NCI-H510A treated with DMSO at 0.1 percent for 48 hours (cell line): ENCODE measurements around the gene KNDC1.
"Not testable (repeated sequence)": the region's sequence is repeated elsewhere in the genome, so short reads cannot be mapped to it uniquely, and the experiment has no call there.

Experiments used
- DNase-seq: peaks from one replicate; lab custom pipeline; 2025; lab: John Stamatoyannopoulos, UW

KNDC1 gene

DNA sequence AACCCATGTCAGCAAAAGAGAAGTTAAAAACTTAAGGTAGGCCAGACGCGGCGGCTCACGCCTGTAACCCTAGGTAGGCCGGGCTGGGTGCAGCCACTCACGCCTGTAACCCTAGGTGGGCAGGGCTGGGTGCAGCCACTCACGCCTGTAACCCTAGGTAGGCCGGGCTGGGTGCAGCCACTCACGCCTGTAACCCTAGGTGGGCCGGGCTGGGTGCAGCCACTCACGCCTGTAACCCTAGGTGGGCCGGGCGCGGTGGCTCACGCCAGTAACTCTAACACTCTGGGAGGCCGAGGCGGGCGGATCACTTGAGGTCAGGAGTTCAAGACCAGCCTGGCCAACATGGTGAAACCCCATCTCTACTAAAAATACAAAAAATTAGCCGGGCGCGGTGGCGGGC is 61.7 kb downstream of the KNDC1 start:
- DNase-seq = not testable (repeated sequence)

- DNase-seq = no peak
Observed at GRCh38 chr10:133224076-133224475, 64.1 kb downstream of the KNDC1 start.

- DNase-seq = no peak
Observed at GRCh38 chr10:133224756-133225372, 64.8 kb downstream of the KNDC1 start.

DNA sequence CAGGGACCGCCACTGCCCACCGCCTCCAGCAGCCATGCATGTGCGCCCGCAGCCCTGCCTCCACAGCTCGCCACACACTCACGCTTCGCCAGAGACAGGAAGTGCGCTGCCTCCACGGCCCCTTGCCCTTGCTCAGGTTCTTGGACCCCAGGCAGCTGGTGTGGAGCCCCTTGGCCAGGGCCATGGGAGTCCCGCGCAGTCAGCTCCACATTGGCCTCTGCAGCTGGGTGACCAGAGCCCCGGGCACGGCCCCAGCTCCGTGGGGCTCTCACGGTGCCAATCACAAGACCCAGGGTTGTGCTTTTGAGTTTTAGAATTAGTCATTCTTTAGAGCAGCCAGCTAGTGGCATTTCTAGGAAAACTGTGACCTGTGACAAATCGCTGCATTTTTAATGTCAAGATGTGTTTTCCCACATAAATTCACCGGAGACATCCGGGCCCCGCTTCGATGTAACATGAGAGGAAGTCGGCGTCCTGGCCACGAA is 65.7 kb downstream of the KNDC1 start:
- DNase-seq = no peak

- DNase-seq = no peak
Observed at GRCh38 chr10:133226251-133226808, 66.3 kb downstream of the KNDC1 start.

GRCh38 chr10:133227256-133227655 is 67.2 kb downstream of the KNDC1 start:
- no peak for DNase-seq

- DNase-seq = no peak
Observed at GRCh38 chr10:133229265-133230043, 69.4 kb downstream of the KNDC1 start.

GRCh38 chr10:133230044-133230361 is 70.0 kb downstream of the KNDC1 start, which contains the start of gene UTF1:
UTF1 (plus strand) TSS chr10:133230217; CDS start chr10:133230289, 72 bp downstream.
- DNase-seq = no peak

DNA sequence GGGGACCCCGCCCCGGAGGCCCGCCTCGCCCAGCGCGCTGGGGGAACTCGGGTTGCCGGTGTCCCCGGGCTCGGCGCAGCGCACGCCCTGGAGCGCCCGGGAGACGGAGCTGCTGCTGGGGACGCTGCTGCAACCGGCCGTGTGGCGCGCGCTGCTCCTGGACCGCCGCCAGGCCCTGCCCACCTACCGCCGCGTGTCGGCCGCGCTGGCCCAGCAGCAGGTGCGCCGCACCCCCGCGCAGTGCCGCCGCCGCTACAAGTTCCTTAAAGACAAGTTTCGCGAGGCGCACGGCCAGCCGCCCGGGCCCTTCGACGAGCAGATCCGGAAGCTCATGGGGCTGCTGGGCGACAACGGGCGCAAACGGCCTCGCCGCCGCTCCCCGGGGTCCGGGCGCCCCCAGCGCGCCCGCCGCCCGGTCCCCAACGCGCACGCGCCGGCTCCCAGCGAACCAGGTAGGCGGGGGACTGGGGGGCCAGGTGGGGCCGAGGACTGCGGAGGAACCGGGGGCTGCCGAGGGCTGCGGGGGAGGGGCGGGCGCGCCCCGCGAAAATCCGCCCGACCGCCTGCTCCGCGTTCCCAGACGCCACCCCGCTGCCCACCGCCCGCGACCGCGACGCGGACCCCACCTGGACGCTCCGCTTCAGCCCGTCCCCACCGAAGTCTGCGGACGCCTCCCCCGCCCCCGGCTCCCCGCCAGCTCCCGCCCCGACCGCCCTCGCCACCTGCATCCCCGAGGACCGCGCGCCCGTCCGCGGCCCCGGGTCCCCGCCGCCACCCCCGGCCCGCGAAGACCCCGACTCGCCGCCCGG is 70.6 kb downstream of the KNDC1 start:
- no peak for DNase-seq

- no peak for DNase-seq
Observed at GRCh38 chr10:133231244-133231945, 71.4 kb downstream of the KNDC1 start.

- no peak for DNase-seq
Observed at GRCh38 chr10:133231946-133232574, 72.0 kb downstream of the KNDC1 start.

DNA sequence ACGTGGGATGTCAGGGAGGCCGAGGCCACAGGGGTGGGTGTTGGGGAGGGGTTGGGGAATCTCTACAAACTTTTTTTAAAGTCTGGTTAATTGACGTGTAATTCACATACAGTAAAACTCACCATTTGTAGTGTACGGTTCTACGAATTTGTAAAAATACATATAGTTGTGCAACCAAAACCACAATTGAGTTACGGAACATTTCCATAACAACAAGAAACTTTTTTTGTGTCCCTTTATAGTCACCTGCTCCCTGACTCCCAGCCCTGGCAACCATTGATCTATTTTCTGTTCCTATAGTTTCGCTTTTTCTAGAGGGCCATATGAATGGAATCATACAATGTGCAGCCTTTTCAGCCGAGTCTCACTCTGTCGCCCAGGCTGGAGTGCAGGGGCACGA is 74.8 kb downstream of the KNDC1 start:
- not testable (repeated sequence) for DNase-seq

DNA sequence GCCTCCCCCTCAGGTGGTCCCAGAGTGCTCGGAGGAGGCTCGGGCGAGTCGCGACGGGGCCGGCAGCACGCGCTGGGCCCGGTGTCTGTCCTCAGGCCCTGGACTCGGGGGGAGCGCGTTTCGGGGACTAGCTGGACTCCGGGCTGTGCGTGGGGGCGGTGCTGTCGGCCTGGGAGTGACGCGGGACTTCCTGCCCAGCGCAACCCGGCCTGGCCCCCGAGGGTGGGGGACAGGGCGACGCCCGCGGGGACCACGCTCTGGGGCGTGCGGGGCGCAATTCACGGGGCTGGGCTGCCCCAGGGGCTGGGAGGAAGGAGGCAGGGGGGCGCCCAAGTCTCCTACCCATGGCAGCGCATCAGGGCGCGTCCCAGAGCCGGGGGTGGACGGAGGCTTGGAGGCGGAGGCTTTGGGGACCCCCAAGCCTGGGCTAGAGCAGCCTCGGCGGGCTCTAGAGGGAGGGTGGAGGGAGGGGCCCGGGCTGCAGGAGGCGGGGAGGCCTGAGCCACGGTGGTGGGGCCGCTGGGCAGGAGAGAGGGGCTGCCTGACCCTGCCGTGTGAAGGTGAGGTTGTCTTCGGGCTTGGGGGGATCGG is 75.3 kb downstream of the KNDC1 start:
- no peak for DNase-seq

DNA sequence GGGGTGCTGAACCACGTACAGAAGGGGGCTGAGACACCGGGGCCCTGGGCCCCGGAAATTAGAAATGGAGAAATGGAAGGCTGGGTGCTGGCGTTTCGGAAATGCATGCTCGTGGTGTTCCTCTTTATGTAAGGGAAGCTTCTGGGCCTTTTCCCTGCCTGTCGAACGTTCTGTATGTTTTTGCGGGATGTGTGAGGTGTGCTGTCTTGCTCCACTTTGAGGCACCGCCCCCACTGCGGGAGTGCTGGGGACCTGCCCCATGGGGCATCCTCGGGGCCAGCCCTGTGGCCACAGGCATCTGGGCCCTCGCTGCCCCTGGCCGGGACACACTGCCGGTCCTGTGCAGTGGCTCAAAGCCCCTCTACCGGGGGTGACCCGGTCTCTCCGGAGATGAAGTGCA is 75.9 kb downstream of the KNDC1 start:
- no peak for DNase-seq

DNA sequence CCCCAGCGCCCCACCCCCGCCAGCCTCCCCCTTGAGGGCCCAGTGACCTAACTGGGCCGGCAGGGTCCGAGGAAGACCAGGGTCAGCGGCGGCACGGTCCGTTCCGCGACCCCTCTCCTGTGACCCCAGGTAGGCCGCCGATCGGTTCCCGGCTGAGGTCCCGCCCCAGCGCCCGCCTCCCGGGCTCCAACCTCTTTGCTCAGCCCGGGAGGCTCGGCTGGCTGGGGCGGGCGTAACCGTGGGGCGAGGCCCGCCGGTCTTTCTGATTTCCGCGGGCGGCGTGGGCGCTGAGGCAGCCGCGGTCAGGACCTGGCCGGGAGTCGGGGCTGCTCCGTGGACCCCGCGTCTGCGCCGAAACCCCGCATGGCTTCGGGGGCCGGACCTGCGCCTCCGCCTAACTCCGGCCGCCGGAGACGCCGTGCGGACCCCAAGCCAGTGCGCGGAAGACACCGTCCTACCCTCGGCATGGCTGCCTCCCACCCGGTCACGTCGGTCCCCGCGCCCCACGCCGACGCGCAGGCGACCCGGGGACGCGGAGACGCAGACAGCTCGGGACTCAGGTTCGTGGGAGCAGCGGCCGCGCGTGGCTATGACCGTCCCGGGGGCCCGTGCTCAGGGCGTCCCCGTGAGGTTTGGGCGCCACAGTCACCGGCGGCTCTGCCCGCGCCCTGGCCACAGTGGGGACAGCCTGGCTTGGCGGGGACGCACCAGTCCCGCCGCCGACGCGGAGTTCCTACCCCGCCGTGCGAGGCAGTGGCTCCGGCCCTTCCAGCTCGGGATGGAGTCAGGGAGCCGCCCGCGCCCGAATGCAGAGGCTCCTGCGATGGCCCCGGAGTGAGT is 76.6 kb downstream of the KNDC1 start:
- no peak for DNase-seq

- no peak for DNase-seq
Observed at GRCh38 chr10:133237241-133237587, 77.2 kb downstream of the KNDC1 start.

DNA sequence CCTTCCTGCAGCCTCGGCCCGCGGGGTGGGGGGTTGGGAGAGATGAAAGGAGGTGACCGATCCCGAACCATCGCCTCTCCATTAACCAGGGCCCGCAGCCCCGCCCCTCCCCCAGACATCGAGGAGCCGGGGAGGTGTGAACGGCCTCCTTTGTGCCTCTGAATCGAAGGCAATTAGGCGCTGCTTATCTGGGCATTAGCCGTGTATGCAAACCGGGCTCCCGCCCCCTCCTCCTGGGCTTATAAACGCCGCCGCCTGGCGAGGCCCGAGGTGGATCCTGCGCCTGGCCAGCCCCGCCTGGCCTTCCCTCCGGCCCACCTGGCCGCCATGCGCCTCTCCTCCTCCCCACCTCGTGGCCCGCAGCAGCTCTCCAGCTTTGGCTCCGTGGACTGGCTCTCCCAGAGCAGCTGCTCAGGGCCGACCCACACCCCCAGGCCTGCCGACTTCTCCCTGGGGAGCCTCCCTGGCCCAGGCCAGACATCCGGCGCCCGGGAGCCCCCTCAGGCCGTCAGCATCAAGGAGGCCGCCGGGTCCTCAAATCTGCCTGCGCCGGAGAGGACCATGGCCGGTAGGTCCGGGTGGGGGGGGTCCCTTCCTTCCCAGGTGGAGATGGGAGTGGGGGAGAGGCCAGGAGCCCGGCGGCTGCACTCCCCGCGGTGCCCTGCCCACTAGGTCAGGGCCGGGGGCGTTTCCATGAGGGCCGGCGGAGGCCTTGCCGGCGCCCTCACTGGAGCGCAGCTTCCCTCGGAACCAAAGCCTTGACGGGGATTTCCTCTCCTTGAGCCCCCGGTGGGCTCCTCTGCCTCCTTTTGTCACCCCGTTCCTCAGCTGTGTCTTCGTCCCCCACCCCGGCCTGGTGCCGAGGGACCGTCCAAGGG is 77.8 kb downstream of the KNDC1 start, which contains the start of gene VENTX:
TSS of gene VENTX (plus strand) at position 268 of the 878 bp plus-strand sequence. CDS start at position 328, 60 bp downstream.
- DNase-seq = no peak

GRCh38 chr10:133238466-133238804 is 78.4 kb downstream of the KNDC1 start:
- no peak for DNase-seq

- DNase-seq = no peak
Observed at GRCh38 chr10:133239990-133240389, 80.0 kb downstream of the KNDC1 start.
